DLD1 (cell line): ENCODE results near the gene PPP2R5C.

ENCODE experiments used
- in situ Hi-C: cut with HindIII; loops from 2 replicates; pipeline ENCODE4 v1.10.0; 2017; ENCODE audit warnings: low sequenced_read_pairs

PPP2R5C gene

GRCh38 chr14:101810897-101811621, 49.5 kb downstream of the PPP2R5C start:
- in situ Hi-C loops, result loop anchor here (10.0 kb wide), 1 partner anchor 106 kb away; no protein-coding TSS in a partner anchor

GRCh38 chr14:101812071-101812470, 50.6 kb downstream of the PPP2R5C start:
- in situ Hi-C loops, result loop anchor here (10.0 kb wide), 1 partner anchor 107 kb away; no protein-coding TSS in a partner anchor

- in situ Hi-C loops, result loop anchor here (10.0 kb wide), 1 partner anchor 108 kb away; no protein-coding TSS in a partner anchor
These were observed 51.8 kb downstream of the PPP2R5C start for GRCh38 chr14:101813171-101813759.

GRCh38 chr14:101813833-101814232, 52.3 kb downstream of the PPP2R5C start:
- in situ Hi-C loops, result loop anchor here (10.0 kb wide), 1 partner anchor 109 kb away; no protein-coding TSS in a partner anchor

GRCh38 chr14:101814934-101815333, 53.4 kb downstream of the PPP2R5C start:
- in situ Hi-C loops, result loop anchor here (10.0 kb wide), 1 partner anchor 110 kb away; no protein-coding TSS in a partner anchor

- in situ Hi-C loops, result loop anchor here (10.0 kb wide), 1 partner anchor 111 kb away; no protein-coding TSS in a partner anchor
These were observed 54.5 kb downstream of the PPP2R5C start for GRCh38 chr14:101815994-101816393.

- in situ Hi-C loops, result loop anchor here (10.0 kb wide), 1 partner anchor 113 kb away; no protein-coding TSS in a partner anchor
These were observed 56.0 kb downstream of the PPP2R5C start for GRCh38 chr14:101817501-101818001.

GRCh38 chr14:101819251-101819990, 57.9 kb downstream of the PPP2R5C start:
- in situ Hi-C loops, result loop anchor here (10.0 kb wide), 1 partner anchor 115 kb away; no protein-coding TSS in a partner anchor

- in situ Hi-C loops, result no loop called here
These were observed 58.8 kb downstream of the PPP2R5C start for GRCh38 chr14:101820283-101820798.

- in situ Hi-C loops, result no loop called here
These were observed 60.0 kb downstream of the PPP2R5C start for GRCh38 chr14:101821528-101821927.

- in situ Hi-C loops, result no loop called here
These were observed 61.6 kb downstream of the PPP2R5C start for GRCh38 chr14:101823066-101823465.

- in situ Hi-C loops, result no loop called here
These were observed 62.1 kb downstream of the PPP2R5C start for GRCh38 chr14:101823511-101824120.

GRCh38 chr14:101824339-101824727, 62.8 kb downstream of the PPP2R5C start:
- in situ Hi-C loops, result no loop called here

- in situ Hi-C loops, result no loop called here
These were observed 64.3 kb downstream of the PPP2R5C start for GRCh38 chr14:101825797-101826196.

GRCh38 chr14:101826351-101826750, 64.8 kb downstream of the PPP2R5C start:
- in situ Hi-C loops, result no loop called here

- in situ Hi-C loops, result no loop called here
These were observed 65.8 kb downstream of the PPP2R5C start for GRCh38 chr14:101827286-101827685.

- in situ Hi-C loops, result no loop called here
These were observed 66.5 kb downstream of the PPP2R5C start for GRCh38 chr14:101828046-101828445.

GRCh38 chr14:101830271-101830670, 68.8 kb downstream of the PPP2R5C start:
- in situ Hi-C loops, result no loop called here

- in situ Hi-C loops, result no loop called here
These were observed 71.5 kb downstream of the PPP2R5C start for GRCh38 chr14:101833045-101833444.

GRCh38 chr14:101834397-101834796, 72.9 kb downstream of the PPP2R5C start:
- in situ Hi-C loops, result no loop called here
